Vagina (tissue), 2 donors: ENCODE measurements around the gene SULT2B1. TPM values are rescaled to one million over a fixed set of nuclear protein-coding genes. Genes with fewer than 3 reads are reported as not detected.
A peak's percentile ranks its signal among the peaks of the same experiment; 100 is the strongest.

ENCODE experiments used
- DNase-seq, 2 donors: peaks; one replicate each; pipeline ENCODE4 v3.0.0-alpha.2; 2017; ENCODE audit errors: extremely low spot score in 2 of 2
- H3K27ac ChIP-seq: fragments of 200-600 bp; sonication (generic); one replicate; pipeline ENCODE4 v1.5.1; 2019
- H3K27me3 ChIP-seq: fragments of 200-600 bp; sonication (generic); one replicate; pipeline ENCODE4 v1.5.1; 2019
- H3K36me3 ChIP-seq, 2 donors: fragments of 200-600 bp; sonication (generic); one replicate each; pipeline ENCODE4 v1.5.1; 2017 to 2019
- H3K4me1 ChIP-seq: fragments of 200-600 bp; sonication (generic); one replicate; pipeline ENCODE4 v1.5.1; 2019
- H3K4me3 ChIP-seq, 2 donors: fragments of 200-600 bp; sonication (generic); 1 replicate in 1 of 2; 2 replicates in 1 of 2; pipeline ENCODE4 v1.5.1; 2016 to 2019
- H3K9me3 ChIP-seq: fragments of 200-600 bp; sonication (generic); one replicate; pipeline ENCODE4 v1.5.1; 2019
- POLR2A ChIP-seq, 2 donors: fragments of 450-650 bp; IDR thresholded peaks; one replicate each; pipeline ENCODE4 v1.6.1; 2017; ENCODE audit warnings: antibody characterized with exemption in 2 of 2, mild to moderate bottlenecking in 2 of 2, moderate library complexity in 2 of 2
- POLR2AphosphoS5 ChIP-seq, 2 donors: sonication (generic); formaldehyde crosslinking; IDR thresholded peaks; one replicate each; pipeline ENCODE4 v1.9.0; 2017; ENCODE audit warnings: antibody characterized with exemption in 2 of 2, mild to moderate bottlenecking in 2 of 2, low read depth in 1 of 2; ENCODE audit not compliant: insufficient read depth in 1 of 2
- intact Hi-C: fragments of 100-400 bp; cut with DNase I; formaldehyde crosslinking; loops from one replicate; pipeline ENCODE4 v1.15.1; 2023
- total RNA-seq: library from RNA; depleted of rRNA; stranded (reverse); fragments of >200 nt; gene quantifications from one replicate; pipeline ENCODE4 v1.2.3, GENCODE V29; 2016
- TF ChIP-seq, protein P1 (sequence below), 3 experiments: fragments of 450-650 bp in 2 of 3; fragments of 200-600 bp in 1 of 3; sonication (generic) in 1 of 3; IDR thresholded peaks; one replicate each; pipeline ENCODE4 v1.5.1; 2017 to 2019; ENCODE audit warnings: antibody characterized with exemption in 3 of 3, mild to moderate bottlenecking in 2 of 3, moderate library complexity in 2 of 3

The SULT2B1 gene
- 43.0 TPM for total RNA-seq

- DNase-seq, result no peak
- TF ChIP-seq POLR2AphosphoS5 (IDR thresholded peaks at IDR 0.05; ENCODE audit: insufficient read depth in 1 of 2, low read depth in 1 of 2) (peak in 1 of 2 donors; percentile 51), POLR2A (IDR thresholded peaks at IDR 0.05) (no peak)
- TF ChIP-seq, protein P1, sequence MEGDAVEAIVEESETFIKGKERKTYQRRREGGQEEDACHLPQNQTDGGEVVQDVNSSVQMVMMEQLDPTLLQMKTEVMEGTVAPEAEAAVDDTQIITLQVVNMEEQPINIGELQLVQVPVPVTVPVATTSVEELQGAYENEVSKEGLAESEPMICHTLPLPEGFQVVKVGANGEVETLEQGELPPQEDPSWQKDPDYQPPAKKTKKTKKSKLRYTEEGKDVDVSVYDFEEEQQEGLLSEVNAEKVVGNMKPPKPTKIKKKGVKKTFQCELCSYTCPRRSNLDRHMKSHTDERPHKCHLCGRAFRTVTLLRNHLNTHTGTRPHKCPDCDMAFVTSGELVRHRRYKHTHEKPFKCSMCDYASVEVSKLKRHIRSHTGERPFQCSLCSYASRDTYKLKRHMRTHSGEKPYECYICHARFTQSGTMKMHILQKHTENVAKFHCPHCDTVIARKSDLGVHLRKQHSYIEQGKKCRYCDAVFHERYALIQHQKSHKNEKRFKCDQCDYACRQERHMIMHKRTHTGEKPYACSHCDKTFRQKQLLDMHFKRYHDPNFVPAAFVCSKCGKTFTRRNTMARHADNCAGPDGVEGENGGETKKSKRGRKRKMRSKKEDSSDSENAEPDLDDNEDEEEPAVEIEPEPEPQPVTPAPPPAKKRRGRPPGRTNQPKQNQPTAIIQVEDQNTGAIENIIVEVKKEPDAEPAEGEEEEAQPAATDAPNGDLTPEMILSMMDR (IDR thresholded peaks at IDR 0.05), result no peak
- Histone ChIP-seq H3K27ac (peak within 1 kb of the TSS; percentile 59), H3K4me3 (peak within 1 kb of the TSS in 1 of 2 donors; percentile 42), H3K27me3 (no peaks in the 10 kb centered on the region), H3K9me3 (no peaks in the 10 kb centered on the region), H3K36me3 (no peaks in the 10 kb centered on the region), H3K4me1 (peaks cover 17% of the 10 kb centered on the region)
- intact Hi-C loops, result no loop called here
Measured at GRCh38 chr19:48551437-48552302, at the start of gene SULT2B1. Gene SULT2B1 (plus strand): TSS chr19:48552172. CDS start chr19:48552253, 81 bp downstream.

- Histone ChIP-seq H3K27me3 (no peaks in the 10 kb centered on the region), H3K27ac (no peak overlapping the region), H3K9me3 (no peaks in the 10 kb centered on the region), H3K4me1 (peaks cover 5% of the 10 kb centered on the region), H3K36me3 (no peaks in the 10 kb centered on the region), H3K4me3 (peak overlapping the region in 1 of 2 donors; percentile 13)
- DNase-seq, result no peak
- no peak for TF ChIP-seq POLR2AphosphoS5 (IDR thresholded peaks at IDR 0.05; ENCODE audit: insufficient read depth in 1 of 2, low read depth in 1 of 2)
- no peak for TF ChIP-seq POLR2A (IDR thresholded peaks at IDR 0.05)
- TF ChIP-seq, protein P1 (IDR thresholded peaks at IDR 0.05), result no peak
- intact Hi-C loops, result no loop called here
Measured at GRCh38 chr19:48502350-48503018, 49.5 kb upstream of the SULT2B1 start.

GRCh38 chr19:48506138-48506733, 45.7 kb upstream of the SULT2B1 start:
- TF ChIP-seq POLR2AphosphoS5 (IDR thresholded peaks at IDR 0.05; ENCODE audit: insufficient read depth in 1 of 2, low read depth in 1 of 2), result no peak
- TF ChIP-seq, protein P1 (IDR thresholded peaks at IDR 0.05), result peak in 2 of 3 experiments; percentile 24 to 35
- TF ChIP-seq POLR2A (IDR thresholded peaks at IDR 0.05), result no peak
- intact Hi-C loops, result no loop called here

DNA sequence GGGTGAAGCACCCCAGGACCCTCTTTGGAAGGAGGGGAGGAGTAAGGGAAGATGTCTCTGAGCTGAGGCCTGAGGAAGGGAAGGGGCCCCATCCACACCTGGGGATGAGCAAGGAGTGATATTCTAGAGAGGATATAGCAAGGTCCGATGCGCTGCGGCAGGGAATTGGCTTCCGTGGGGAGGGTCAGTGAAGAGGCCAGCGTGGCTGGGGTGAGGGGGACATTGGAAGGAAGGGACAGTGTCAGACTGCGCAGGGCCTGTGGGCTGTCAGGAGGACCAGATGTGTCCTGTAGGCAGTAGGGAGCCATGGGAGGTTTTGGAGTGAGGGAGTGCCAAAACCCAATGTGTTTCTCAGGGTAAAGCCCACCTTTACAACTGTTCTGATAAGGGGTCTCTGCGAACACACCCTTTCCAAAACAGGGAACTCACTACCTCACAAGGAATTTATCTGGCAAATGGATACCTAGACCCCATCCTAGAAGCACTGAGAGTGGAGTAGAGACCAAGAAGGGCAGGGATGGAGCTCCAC, 44.0 kb upstream of the SULT2B1 start:
- DNase-seq, result no peak
- Histone ChIP-seq H3K4me1 (peaks cover 9% of the 10 kb centered on the region), H3K4me3 (no peak overlapping the region), H3K36me3 (no peaks in the 10 kb centered on the region), H3K27ac (no peak overlapping the region), H3K9me3 (no peaks in the 10 kb centered on the region), H3K27me3 (peaks cover 4% of the 10 kb centered on the region)
- intact Hi-C loops, result no loop called here
- TF ChIP-seq POLR2AphosphoS5 (IDR thresholded peaks at IDR 0.05; ENCODE audit: insufficient read depth in 1 of 2, low read depth in 1 of 2) (no peak), POLR2A (IDR thresholded peaks at IDR 0.05) (no peak)
- TF ChIP-seq, protein P1 (IDR thresholded peaks at IDR 0.05), result no peak

More at GRCh38 chr19:48506138-48506733, 45.7 kb upstream of the SULT2B1 start:
- no peak overlapping the region for H3K4me3 ChIP-seq
- H3K36me3 ChIP-seq, result no peaks in the 10 kb centered on the region
- no peak overlapping the region for H3K27ac ChIP-seq
- peaks cover under 1% of the 10 kb centered on the region for H3K27me3 ChIP-seq
- DNase-seq, result no peak
- peaks cover 7% of the 10 kb centered on the region for H3K4me1 ChIP-seq
- no peaks in the 10 kb centered on the region for H3K9me3 ChIP-seq
